GM11168 (cell line): Measurements from ENCODE around the gene ZAR1.

Experiments used
- in situ Hi-C: fragments of 300-500 bp; cut with MboI; formaldehyde crosslinking; loops from one replicate; pipeline ENCODE4 v1.12.0; 2022; ENCODE audit warnings: low sequenced_read_pairs; ENCODE audit not compliant: unreplicated experiment

Gene ZAR1

DNA sequence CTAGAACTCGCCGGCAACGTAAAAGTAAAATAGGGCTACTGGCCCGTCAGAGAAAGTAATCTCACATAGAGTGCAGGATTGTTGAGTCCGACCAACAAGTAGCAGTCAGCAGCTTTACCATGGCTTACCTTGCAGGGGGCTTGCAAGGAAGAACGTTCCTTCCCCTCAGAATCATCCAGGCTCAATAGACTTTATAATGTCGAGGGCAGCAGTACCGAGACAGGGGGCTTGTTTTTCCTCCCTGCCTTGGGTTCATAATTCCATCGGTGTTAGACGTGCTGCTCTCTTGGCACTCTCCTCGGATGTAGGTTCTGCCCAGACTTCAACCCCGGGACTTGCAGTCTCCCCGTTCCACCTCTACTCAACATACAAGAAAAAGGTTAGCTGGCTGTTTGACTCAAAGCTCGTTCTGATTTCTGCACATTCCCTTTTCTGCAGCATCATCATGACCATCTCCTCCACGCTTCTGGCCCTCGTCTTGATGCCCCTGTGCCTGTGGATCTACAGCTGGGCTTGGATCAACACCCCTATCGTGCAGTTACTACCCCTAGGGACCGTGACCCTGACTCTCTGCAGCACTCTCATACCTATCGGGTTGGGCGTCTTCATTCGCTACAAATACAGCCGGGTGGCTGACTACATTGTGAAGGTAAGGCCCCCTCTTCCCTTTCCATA, 5.4 kb upstream of the ZAR1 start:
- in situ Hi-C loops, result no loop called here

DNA sequence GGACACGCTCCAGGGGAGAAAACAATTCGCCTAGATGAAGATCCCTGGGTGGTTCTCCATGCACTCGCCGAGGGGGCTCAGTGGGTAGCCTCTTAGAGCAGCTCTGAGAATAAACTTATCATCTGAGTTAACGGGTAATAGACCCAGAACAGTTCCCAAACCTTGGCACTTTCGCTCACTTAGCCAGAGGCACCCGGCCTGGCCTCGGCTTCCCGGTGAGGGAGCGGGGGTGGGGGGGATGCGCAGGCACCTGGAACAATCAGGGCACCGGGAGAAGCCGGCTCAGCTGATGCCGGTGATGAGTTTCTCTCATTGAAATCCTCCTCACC, 405 bp upstream of the ZAR1 start:
- in situ Hi-C loops, result no loop called here

DNA sequence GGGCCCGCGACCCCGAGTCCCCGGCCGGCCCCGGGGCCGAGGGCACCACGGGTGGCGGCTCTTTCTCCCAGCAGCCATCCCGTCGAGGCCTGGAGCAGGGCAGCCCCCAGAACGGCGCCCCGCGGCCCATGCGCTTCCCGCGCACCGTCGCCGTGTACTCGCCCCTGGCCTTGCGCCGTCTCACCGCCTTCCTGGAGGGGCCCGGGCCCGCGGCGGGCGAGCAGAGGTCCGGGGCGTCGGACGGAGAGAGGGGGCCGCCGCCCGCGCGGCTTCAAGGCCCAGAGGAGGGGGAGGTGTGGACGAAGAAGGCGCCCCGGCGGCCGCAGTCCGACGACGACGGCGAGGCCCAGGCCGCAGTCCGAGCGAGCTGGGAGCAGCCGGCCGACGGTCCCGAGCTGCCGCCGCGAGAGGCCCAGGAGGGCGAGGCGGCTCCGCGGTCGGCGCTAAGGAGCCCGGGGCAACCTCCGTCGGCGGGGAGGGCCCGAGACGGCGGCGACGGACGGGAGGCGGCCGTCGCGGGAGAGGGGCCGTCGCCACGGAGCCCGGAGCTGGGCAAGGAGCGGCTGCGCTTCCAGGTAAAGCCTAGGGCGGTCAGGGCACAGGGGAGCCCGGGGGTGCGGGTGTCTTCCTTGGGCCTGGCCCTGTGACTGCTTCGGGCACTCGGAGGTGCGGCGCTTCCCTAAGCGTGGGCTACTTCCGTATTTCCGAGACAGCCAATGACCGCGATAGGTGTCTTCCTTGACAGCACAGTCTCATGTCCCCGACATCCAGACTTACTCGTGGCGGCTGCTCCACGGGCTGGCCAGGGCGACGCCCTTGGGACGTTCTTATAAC, 845 bp downstream of the ZAR1 start:
- in situ Hi-C loops, result no loop called here

- in situ Hi-C loops, result no loop called here
Measured at GRCh38 chr4:48491514-48492176, 1.6 kb downstream of the ZAR1 start.

GRCh38 chr4:48493452-48494100, 3.5 kb downstream of the ZAR1 start:
- in situ Hi-C loops, result no loop called here

DNA sequence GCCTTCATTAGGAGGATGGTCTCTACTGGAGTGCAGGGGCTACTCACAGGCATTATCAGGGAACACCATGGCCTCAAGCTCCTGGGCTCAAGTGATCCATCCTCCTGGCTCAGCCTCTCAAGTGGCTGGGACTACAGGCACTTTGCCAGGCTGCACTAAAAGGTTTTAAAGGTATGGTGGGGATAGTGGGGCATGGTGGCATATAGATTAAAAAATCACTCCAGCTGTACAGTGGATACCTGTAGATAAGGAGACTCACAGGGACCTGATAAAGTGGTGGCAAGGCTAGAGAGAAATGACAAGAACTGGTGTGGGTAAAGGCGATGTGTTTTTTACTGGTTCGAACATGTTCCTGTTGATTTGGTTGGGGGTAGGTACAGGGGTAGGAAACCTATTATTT, 5.9 kb downstream of the ZAR1 start:
- in situ Hi-C loops, result no loop called here

DNA sequence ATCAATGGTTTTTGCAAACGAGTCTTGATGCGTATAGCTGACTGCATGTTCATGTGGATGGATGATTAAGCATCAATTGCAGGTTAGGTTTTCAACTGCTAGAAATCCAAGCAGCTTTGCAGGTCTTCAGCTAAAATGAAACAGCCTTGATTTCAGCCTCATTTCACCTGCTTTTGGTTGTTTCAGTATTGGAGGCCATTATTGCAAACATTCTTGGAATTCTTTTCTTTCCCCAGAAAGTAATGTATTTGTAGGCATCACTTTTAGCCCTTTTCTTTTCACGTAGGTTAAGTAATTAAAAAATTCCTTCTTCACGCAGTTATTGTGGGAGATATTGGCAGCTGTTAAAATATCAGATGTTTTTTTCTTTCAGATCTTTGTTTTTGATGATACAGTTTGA, 8.8 kb downstream of the ZAR1 start:
- in situ Hi-C loops, result no loop called here

- in situ Hi-C loops, result no loop called here
Measured at GRCh38 chr4:48499551-48500066, 9.6 kb downstream of the ZAR1 start.

GRCh38 chr4:48503233-48504025, 13.4 kb downstream of the ZAR1 start:
- in situ Hi-C loops, result no loop called here

DNA sequence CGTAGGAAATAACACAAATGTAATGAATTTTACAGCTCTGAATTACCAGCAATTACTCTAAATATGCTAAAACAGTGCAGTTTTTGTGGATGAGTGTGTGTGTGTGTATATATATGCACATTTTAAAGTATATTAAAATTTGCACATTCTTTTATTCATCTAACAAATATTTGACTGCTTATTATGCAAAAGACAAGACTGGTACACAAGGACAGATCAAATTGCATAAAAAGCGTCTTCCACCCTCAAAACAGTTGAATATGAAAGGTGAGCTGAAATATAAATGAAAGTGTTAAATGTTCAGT, 13.9 kb downstream of the ZAR1 start:
- in situ Hi-C loops, result no loop called here

DNA sequence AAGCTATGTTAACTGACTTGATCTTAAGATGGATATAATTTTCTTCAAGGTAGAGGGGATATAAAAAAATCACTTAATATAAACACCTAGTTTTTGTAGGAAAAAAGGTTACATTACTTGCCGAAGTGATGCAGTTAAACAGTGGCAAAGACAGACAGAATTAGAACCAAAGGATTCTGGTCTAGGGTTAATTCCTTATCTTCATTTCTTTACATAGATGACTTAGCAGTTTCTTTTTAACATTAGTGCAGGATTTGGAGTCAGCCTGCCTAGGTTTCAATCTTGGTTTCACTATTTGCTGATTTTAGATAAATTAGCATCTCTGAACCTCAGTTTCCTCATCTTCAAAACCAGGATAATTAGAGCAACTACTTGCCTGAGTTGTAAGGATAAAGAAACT, 14.3 kb downstream of the ZAR1 start:
- in situ Hi-C loops, result no loop called here

DNA sequence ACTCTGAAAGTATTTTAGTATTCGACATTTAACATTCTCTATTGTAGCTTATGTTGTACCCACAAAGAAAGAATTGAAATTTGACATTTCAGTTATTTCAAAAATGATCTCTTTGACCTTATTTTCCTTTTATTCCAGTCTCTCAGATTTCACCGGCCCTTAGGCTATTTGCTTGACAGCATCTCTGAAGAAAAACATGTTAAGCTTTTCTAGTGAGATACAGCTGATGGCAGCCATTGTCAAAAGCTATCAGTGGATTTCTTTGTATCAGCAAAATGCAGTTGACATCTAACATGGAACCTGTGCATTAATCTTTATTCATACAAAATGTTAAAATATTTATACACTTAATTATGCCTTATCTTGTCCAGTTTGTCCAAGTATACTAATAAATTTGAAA, 16.7 kb downstream of the ZAR1 start:
- in situ Hi-C loops, result no loop called here

GRCh38 chr4:48509543-48509942, 19.5 kb downstream of the ZAR1 start:
- in situ Hi-C loops, result no loop called here

DNA sequence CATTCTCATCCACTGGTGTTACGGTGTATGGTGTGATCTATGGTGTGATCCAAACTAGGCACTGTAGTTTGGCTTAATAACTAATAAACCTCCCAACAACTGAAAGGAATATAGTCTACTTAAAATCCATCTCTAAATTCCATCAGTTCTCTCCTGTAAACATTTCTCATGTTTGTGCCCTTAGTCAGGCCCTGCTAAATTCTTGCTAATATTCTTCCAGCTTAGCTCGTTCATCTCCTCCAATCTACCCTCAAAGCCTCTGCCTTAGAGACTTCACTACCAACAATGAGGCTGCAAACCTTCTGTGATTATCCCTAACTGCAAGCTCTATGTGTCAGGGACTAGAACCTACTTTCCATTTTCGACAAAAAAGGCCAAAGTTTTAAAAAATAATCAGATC, 28.1 kb downstream of the ZAR1 start:
- in situ Hi-C loops, result no loop called here

DNA sequence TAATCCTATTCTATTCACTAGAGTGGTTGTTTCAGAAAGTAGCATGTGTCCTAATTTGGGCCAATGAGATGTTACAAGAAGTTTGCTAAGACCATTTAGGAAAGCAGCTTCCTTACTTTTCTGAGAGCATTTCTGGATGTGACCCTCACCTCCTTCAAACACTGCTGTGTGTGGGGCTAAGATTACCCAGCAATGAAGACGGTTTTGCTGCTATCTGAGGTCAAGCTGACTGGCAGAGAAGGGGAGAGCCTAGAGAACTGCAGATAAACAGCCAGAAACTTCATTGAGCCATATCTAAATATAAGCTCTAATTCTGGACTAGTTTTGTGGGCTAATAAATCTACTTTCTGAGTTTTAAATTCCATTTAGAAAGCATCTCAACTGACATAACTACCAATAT, 36.4 kb downstream of the ZAR1 start:
- in situ Hi-C loops, result no loop called here

GRCh38 chr4:48538358-48538757, 48.3 kb downstream of the ZAR1 start:
- in situ Hi-C loops, result no loop called here

GRCh38 chr4:48539597-48539996, 49.5 kb downstream of the ZAR1 start:
- in situ Hi-C loops, result no loop called here

GRCh38 chr4:48542888-48543287, 52.8 kb downstream of the ZAR1 start:
- in situ Hi-C loops, result no loop called here

DNA sequence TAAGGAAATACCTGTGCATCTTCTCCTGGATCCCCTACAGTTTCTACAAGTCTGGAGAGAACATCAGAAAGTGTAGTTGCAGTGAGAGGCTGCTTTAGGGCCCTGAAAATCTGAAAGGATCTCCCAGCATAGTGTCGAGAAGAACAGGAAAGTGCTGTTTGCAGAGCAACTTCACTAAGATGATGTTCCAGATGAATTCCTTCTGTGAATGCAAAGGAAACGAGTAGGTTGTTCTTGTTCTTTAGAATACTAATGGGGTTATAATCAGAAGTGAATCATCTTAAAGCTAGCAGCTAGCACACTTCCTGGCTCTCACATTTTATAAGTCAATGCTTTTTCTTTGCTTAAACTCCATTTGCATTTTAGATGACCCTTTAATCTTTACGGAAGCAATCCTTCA, 53.7 kb downstream of the ZAR1 start:
- in situ Hi-C loops, result no loop called here
